Endothelial cell of umbilical vein (primary cell): ENCODE results near the gene UNC5C. TPM values are rescaled to one million over a fixed set of nuclear protein-coding genes. Genes with fewer than 3 reads are reported as not detected.

Experiments
- BruUV-seq: library from RNA; stranded (reverse); fragments of 400-500 nt; replicated peaks from 2 replicates; lab custom pipeline; 2021; lab: Mats Ljungman, UMichigan
- CTCF ChIA-PET: fragments of 300-600, 350-600 bp; sonication (Branson Sonifier 250); formaldehyde crosslinking; loops from one replicate; lab custom pipeline; 2021; ENCODE audit warnings: antibody characterized with exemption, inconsistent platforms; lab: Charles Lee
- POLR2A ChIA-PET: fragments of 300-600, 350-600 bp; sonication (Branson Sonifier 250); formaldehyde crosslinking; loops from one replicate; lab custom pipeline; 2021; ENCODE audit warnings: antibody characterized with exemption, inconsistent platforms; lab: Charles Lee
- DNase-seq: peaks from one replicate; pipeline ENCODE4 v3.0.0-alpha.2; 2011; ENCODE audit warnings: low read depth, low spot score
- FAIRE-seq: peaks from 2 replicates; lab custom pipeline; 2011; peaks lifted over from hg19 to GRCh38; lab: Jason Lieb, UNC
- H2AFZ ChIP-seq: 2 replicates; pipeline ENCODE4 v1.6.0; 2012; ENCODE audit warnings: low read depth, low read length, control low read depth, inconsistent platforms
- H3K27ac ChIP-seq: 2 replicates; pipeline ENCODE4 v1.5.1; 2011; ENCODE audit warnings: low read depth, mild to moderate bottlenecking, control low read depth, low read length, moderate library complexity; ENCODE audit not compliant: insufficient read depth
- H3K27me3 ChIP-seq, 2 experiments: 2 replicates each; pipeline versions ENCODE4 v1.6.0 to v1.6.1; 2011; ENCODE audit warnings: low read length in 2 of 2, mixed read lengths in 1 of 2; ENCODE audit not compliant: control insufficient read depth in 2 of 2, insufficient read depth in 2 of 2
- H3K36me3 ChIP-seq, 2 experiments: 2 replicates in 1 of 2; 3 replicates in 1 of 2; pipeline ENCODE4 v1.5.1; 2011; ENCODE audit warnings: low read length in 2 of 2, mild to moderate bottlenecking in 1 of 2, moderate library complexity in 1 of 2; ENCODE audit not compliant: control insufficient read depth in 2 of 2, insufficient read depth in 2 of 2; ENCODE audit errors: extremely low read depth in 1 of 2
- H3K4me1 ChIP-seq: 3 replicates; pipeline ENCODE4 v1.5.1; 2011; ENCODE audit warnings: mild to moderate bottlenecking, low read length; ENCODE audit not compliant: control insufficient read depth, insufficient read depth; ENCODE audit errors: extremely low read depth
- H3K4me2 ChIP-seq: 2 replicates; pipeline ENCODE4 v1.6.1; 2011; ENCODE audit warnings: low read length, control low read depth, mixed read lengths; ENCODE audit not compliant: insufficient read depth
- H3K4me3 ChIP-seq, 3 experiments: fragments of 200-600 bp in 1 of 3; sonication (generic), shearing (Covaris generic) in 1 of 3; replicated peaks in 1 of 3; 2 replicates each; pipeline ENCODE4 v1.5.1; 2011 to 2016; ENCODE audit warnings: control low read depth in 3 of 3, low read length in 3 of 3, mild to moderate bottlenecking in 2 of 3, inconsistent platforms in 1 of 3, low read depth in 1 of 3, moderate library complexity in 1 of 3; ENCODE audit not compliant: insufficient read depth in 1 of 3
- H3K79me2 ChIP-seq: 2 replicates; pipeline ENCODE4 v1.6.0; 2012; ENCODE audit warnings: low read length, inconsistent platforms; ENCODE audit not compliant: control insufficient read depth, insufficient read depth
- H3K9ac ChIP-seq: replicated peaks from 2 replicates; pipeline ENCODE3; 2011; ENCODE audit warnings: low read length, control low read depth; ENCODE audit not compliant: insufficient read depth; ENCODE audit errors: extremely low read depth
- H3K9me1 ChIP-seq: replicated peaks from 3 replicates; pipeline ENCODE4 v1.6.0; 2011; ENCODE audit warnings: mild to moderate bottlenecking, low read length; ENCODE audit not compliant: control insufficient read depth, insufficient read depth; ENCODE audit errors: extremely low read depth
- H3K9me3 ChIP-seq: replicated peaks from 2 replicates; pipeline ENCODE4 v1.5.1; 2012; ENCODE audit warnings: low read length, inconsistent platforms; ENCODE audit not compliant: control insufficient read depth, insufficient read depth
- H4K20me1 ChIP-seq: replicated peaks from 2 replicates; pipeline ENCODE3; 2011; ENCODE audit warnings: mild to moderate bottlenecking, low read length; ENCODE audit not compliant: control insufficient read depth, insufficient read depth; ENCODE audit errors: extremely low read depth
- EZH2 ChIP-seq: IDR thresholded peaks from 2 replicates; pipeline ENCODE4 v1.6.1; 2012; ENCODE audit warnings: borderline replicate concordance, low read depth, mild to moderate bottlenecking, moderate library complexity, low read length, inconsistent platforms; ENCODE audit not compliant: severe bottlenecking
- FOS ChIP-seq: IDR thresholded peaks from 2 replicates; pipeline ENCODE4 v1.6.1; 2011; ENCODE audit warnings: mild to moderate bottlenecking, low read length, moderate library complexity, borderline replicate concordance; ENCODE audit not compliant: insufficient read depth
- GATA2 ChIP-seq: IDR thresholded peaks from 2 replicates; pipeline ENCODE4 v1.7.0; 2011; ENCODE audit warnings: low read depth, mild to moderate bottlenecking, moderate library complexity, mixed read lengths, low read length; ENCODE audit not compliant: insufficient read length, insufficient read depth
- JUN ChIP-seq: IDR thresholded peaks from 2 replicates; pipeline ENCODE4 v1.6.1; 2011; ENCODE audit warnings: borderline replicate concordance, low read depth; ENCODE audit not compliant: insufficient read length, insufficient read depth
- MAX ChIP-seq: IDR thresholded peaks from 2 replicates; pipeline ENCODE4 v1.6.1; 2011; ENCODE audit not compliant: insufficient read depth, insufficient read length
- MYC ChIP-seq: IDR thresholded peaks from one replicate; pipeline ENCODE4 v1.6.1; 2011; ENCODE audit warnings: mild to moderate bottlenecking, low read depth, low read length
- POLR2A ChIP-seq: IDR thresholded peaks from 2 replicates; pipeline ENCODE4 v1.6.1; 2012; ENCODE audit warnings: low read depth, mild to moderate bottlenecking, control low read depth, low read length
- POLR2AphosphoS5 ChIP-seq: IDR thresholded peaks from 2 replicates; pipeline ENCODE4 v1.6.1; 2012; ENCODE audit warnings: low read depth, mild to moderate bottlenecking, control low read depth, low read length, moderate library complexity; ENCODE audit not compliant: insufficient read depth
- dilution Hi-C: fragments of 300-500 bp; cut with MboI; formaldehyde crosslinking; loops from one replicate; pipeline ENCODE4 v1.15.0; 2019; ENCODE audit warnings: low sequenced_read_pairs; ENCODE audit not compliant: extremely low pct_ligation_motif_present
- intact Hi-C: fragments of 100-400 bp; cut with micrococcal nuclease; formaldehyde crosslinking; loops from one replicate; pipeline ENCODE4 v1.10.0; 2022
- polyA plus RNA-seq, 4 experiments: library from polyadenylated mRNA; depleted of rRNA in 3 of 4; stranded (reverse) in 3 of 4; unstranded in 1 of 4; fragments of >200 nt; gene quantifications; 2 replicates each; pipeline versions ENCODE4 v1.2.1 to v1.2.3, GENCODE V29; 2011 to 2012; ENCODE audit warnings: missing spikeins in 1 of 4
- total RNA-seq: library from RNA; stranded (reverse); gene quantifications from 2 replicates; pipeline ENCODE4 v1.2.3, GENCODE V29; 2021
- TF ChIP-seq, protein P1 (sequence below), 2 donors: IDR thresholded peaks; 1 replicate in 1 of 2; 2 replicates in 1 of 2; pipeline ENCODE4 v1.5.1; 2011; ENCODE audit warnings: low read length in 2 of 2, mild to moderate bottlenecking in 2 of 2, moderate library complexity in 2 of 2, control low read depth in 1 of 2, inconsistent platforms in 1 of 2, low read depth in 1 of 2; ENCODE audit not compliant: insufficient read depth in 1 of 2; ENCODE audit errors: extremely low read depth in 1 of 2

Gene UNC5C
- total and polyA plus RNA-seq, 2 donors (not counting 3 experiments of a cell fraction or from before 2014, with no cell fraction given) = 0.44 to 0.53 TPM

DNA sequence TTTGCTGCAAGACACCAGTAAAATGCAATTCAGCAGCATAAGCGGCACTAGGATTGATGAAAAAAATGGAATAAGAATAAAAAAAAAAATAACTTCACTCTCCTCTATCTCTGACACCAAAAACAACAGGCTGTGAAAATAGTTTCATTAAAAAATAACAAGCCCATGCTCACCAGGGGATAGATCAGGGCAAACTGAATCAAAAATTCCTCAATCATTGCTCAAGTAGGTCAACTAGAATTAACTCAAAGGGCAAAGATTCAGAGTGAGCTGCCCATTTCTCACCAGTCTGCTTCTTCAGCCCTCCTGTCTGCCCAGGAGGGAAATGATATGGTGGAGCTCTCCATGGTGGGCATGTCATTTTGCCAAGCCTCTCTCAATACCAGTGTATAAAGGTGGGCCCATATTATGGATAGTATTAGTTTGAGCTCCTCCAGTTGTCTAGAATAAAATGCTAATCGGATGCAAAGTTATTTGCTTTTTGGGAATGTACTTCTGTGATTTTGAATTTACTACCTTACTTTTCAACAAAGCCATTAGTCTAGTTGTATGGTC, 153.9 kb downstream of the UNC5C start:
- no peaks in the 10 kb centered on the region for H3K27me3 ChIP-seq
- H3K4me2 ChIP-seq = no peak overlapping the region
- no peak overlapping the region for H3K4me3 ChIP-seq
- H4K20me1 ChIP-seq = no peaks in the 10 kb centered on the region
- no peak for FAIRE-seq
- no TSS peak for BruUV-seq
- H3K4me1 ChIP-seq = no peaks in the 10 kb centered on the region
- no peak overlapping the region for H3K27ac ChIP-seq
- TF ChIP-seq JUN (no peak), MYC (no peak), FOS (no peak), POLR2AphosphoS5 (no peak), GATA2 (no peak), MAX (no peak), EZH2 (no peak), POLR2A (no peak)
- TF ChIP-seq, protein P1, sequence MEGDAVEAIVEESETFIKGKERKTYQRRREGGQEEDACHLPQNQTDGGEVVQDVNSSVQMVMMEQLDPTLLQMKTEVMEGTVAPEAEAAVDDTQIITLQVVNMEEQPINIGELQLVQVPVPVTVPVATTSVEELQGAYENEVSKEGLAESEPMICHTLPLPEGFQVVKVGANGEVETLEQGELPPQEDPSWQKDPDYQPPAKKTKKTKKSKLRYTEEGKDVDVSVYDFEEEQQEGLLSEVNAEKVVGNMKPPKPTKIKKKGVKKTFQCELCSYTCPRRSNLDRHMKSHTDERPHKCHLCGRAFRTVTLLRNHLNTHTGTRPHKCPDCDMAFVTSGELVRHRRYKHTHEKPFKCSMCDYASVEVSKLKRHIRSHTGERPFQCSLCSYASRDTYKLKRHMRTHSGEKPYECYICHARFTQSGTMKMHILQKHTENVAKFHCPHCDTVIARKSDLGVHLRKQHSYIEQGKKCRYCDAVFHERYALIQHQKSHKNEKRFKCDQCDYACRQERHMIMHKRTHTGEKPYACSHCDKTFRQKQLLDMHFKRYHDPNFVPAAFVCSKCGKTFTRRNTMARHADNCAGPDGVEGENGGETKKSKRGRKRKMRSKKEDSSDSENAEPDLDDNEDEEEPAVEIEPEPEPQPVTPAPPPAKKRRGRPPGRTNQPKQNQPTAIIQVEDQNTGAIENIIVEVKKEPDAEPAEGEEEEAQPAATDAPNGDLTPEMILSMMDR (IDR thresholded peaks at IDR 0.05; ENCODE audit: extremely low read depth in 1 of 2, insufficient read depth in 1 of 2, low read depth in 1 of 2, low read length in 2 of 2) = no peak
- H3K9me1 ChIP-seq = no peaks in the 10 kb centered on the region
- H3K9me3 ChIP-seq = no peaks in the 10 kb centered on the region
- no peaks in the 10 kb centered on the region for H3K36me3 ChIP-seq
- H2AFZ ChIP-seq = no peak overlapping the region
- ChIA-PET CTCF (interaction anchor here (0.9 to 1.5 kb wide), 3 partner anchors 17 to 98 kb away, joined by 3 read pairs; no protein-coding TSS in a partner anchor), POLR2A (no interaction called here)
- DNase-seq = no peak
- H3K79me2 ChIP-seq = no peaks in the 10 kb centered on the region
- intact Hi-C loops = no loop called here
- dilution Hi-C loops = no loop called here
- no peak overlapping the region for H3K9ac ChIP-seq
